ENCODE results near the gene IL3. TPM values are rescaled to one million over a fixed set of nuclear protein-coding genes. Genes with fewer than 3 reads are reported as not detected.

The IL3 gene
- total RNA-seq, 2 experiments from 2014 or later = not detected

DNA sequence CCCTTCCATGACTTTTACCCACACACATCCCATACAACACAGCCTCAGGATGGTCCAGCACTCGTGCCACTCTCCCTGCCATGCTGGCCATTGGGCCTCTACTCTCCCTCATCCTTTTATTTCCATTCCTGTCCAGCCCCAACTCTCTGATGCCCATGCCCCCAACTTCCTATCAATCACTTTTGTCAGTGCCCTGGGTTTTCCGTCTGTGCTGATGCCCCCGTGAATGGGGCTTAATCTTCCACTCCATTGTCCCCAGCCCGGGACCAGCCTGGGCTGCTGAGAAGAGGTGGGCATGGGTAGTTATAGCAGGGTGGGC, 36.4 kb upstream of the IL3 start:
- Histone ChIP-seq H2AFZ (ENCODE audit: low read length) (no peak overlapping the region), H3K36me3 (ENCODE audit: insufficient read depth, low read length) (no peaks in the 10 kb centered on the region), H4K20me1 (ENCODE audit: insufficient read depth, low read length) (no peaks in the 10 kb centered on the region), H3K79me2 (ENCODE audit: insufficient read depth, low read depth, low read length) (no peaks in the 10 kb centered on the region), H3K9me2 (ENCODE audit: insufficient read depth, low read length) (no peaks in the 10 kb centered on the region), H3K4me2 (ENCODE audit: low read length) (no peak overlapping the region), H3K4me1 (ENCODE audit: insufficient read depth, low read length, poor library complexity, severe bottlenecking) (no peaks in the 10 kb centered on the region), H3K4me3 (ENCODE audit: low read depth, low read length, poor library complexity, severe bottlenecking) (no peak overlapping the region), H3K27ac (ENCODE audit: low read depth, low read length, poor library complexity, severe bottlenecking) (no peak overlapping the region), H3K9me3 (ENCODE audit: low read length) (no peaks in the 10 kb centered on the region)
- TF ChIP-seq, protein P1, sequence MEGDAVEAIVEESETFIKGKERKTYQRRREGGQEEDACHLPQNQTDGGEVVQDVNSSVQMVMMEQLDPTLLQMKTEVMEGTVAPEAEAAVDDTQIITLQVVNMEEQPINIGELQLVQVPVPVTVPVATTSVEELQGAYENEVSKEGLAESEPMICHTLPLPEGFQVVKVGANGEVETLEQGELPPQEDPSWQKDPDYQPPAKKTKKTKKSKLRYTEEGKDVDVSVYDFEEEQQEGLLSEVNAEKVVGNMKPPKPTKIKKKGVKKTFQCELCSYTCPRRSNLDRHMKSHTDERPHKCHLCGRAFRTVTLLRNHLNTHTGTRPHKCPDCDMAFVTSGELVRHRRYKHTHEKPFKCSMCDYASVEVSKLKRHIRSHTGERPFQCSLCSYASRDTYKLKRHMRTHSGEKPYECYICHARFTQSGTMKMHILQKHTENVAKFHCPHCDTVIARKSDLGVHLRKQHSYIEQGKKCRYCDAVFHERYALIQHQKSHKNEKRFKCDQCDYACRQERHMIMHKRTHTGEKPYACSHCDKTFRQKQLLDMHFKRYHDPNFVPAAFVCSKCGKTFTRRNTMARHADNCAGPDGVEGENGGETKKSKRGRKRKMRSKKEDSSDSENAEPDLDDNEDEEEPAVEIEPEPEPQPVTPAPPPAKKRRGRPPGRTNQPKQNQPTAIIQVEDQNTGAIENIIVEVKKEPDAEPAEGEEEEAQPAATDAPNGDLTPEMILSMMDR (conservative IDR thresholded peaks at IDR 0.05; ENCODE audit: low read length) = no peak
- no peak for TF ChIP-seq EZH2phosphoT487 (IDR thresholded peaks at IDR 0.05; ENCODE audit: borderline replicate concordance, low read depth, low read length)
- ChIA-PET CTCF (ENCODE audit: unreplicated experiment) (no interaction called here), POLR2A (no interaction called here)
- intact Hi-C loops (cut with micrococcal nuclease; ENCODE audit: unreplicated experiment) = no loop called here
- DNase-seq (ENCODE audit: low spot score) = no peak
- no TSS peak for BruUV-seq (replicated peaks)

DNA sequence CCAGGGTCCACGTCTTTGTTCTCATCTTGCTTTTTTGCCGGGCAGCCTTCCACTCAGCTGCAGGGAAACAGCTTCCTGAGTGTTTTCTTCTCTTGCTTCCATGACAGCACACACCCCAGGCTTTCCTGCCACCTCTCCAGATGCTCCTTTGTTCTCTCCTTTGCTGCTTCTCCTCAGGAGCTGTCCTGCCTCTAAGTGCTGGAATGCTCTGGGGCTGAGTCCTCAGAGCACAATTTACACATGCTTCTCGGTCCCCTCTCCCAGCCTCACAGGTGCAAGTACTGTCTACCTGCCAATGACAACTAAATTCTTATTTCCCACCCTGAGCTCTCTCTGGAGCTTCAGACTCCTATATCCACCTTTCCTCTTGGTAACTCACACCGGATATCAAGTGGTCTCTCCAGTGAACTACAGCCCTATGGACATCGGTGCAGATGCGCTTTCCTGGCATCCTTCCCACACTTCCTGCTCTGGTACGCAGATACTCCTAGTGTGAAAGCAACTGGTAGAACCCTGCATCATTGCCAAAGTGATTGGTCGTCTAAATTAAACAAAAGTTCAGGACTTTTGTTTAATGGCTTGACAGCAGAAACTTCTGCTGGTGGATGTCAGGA, 35.6 kb upstream of the IL3 start:
- H4K20me1 ChIP-seq (ENCODE audit: insufficient read depth, low read length) = no peaks in the 10 kb centered on the region
- H3K9me2 ChIP-seq (ENCODE audit: insufficient read depth, low read length) = no peaks in the 10 kb centered on the region
- H3K36me3 ChIP-seq (ENCODE audit: insufficient read depth, low read length) = no peaks in the 10 kb centered on the region
- H2AFZ ChIP-seq (ENCODE audit: low read length) = no peak overlapping the region
- TF ChIP-seq, protein P1 (conservative IDR thresholded peaks at IDR 0.05; ENCODE audit: low read length) = no peak
- TF ChIP-seq EZH2phosphoT487 (IDR thresholded peaks at IDR 0.05; ENCODE audit: borderline replicate concordance, low read depth, low read length) = no peak
- no peak for DNase-seq (ENCODE audit: low spot score)
- no peak overlapping the region for H3K4me3 ChIP-seq (ENCODE audit: low read depth, low read length, poor library complexity, severe bottlenecking)
- no peak overlapping the region for H3K27ac ChIP-seq (ENCODE audit: low read depth, low read length, poor library complexity, severe bottlenecking)
- ChIA-PET CTCF (ENCODE audit: unreplicated experiment) (no interaction called here), POLR2A (no interaction called here)
- H3K4me2 ChIP-seq (ENCODE audit: low read length) = no peak overlapping the region
- no peaks in the 10 kb centered on the region for H3K9me3 ChIP-seq (ENCODE audit: low read length)
- no peaks in the 10 kb centered on the region for H3K4me1 ChIP-seq (ENCODE audit: insufficient read depth, low read length, poor library complexity, severe bottlenecking)
- intact Hi-C loops (cut with micrococcal nuclease; ENCODE audit: unreplicated experiment) = no loop called here
- H3K79me2 ChIP-seq (ENCODE audit: insufficient read depth, low read depth, low read length) = no peaks in the 10 kb centered on the region
- no TSS peak for BruUV-seq (replicated peaks)

DNA sequence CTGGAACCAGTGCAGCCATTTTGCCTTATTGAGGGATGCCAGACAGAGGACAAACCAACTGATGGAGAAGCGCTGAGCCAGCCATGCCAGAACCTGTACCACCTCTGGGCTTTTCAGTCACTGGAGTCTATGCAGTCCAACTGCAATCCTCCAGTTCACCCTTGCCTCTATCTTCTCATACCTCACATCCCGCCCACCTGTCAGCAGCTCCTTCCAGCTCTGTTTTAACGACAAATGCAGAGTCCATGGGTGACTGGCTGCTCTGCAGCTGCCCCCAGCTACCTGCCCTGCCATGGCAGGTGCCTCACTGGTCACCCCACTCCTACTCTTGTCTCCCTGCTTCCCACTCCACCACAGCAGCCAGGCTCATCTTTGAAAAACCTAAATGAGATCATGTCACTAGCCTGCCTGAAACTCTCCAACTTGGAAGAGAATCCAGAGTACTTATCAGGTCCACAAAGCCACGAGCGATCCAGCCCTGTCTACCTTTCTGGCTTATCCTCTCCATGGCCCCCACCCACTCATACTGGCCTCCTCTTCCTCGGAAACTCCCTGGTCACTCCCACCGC, 35.0 kb upstream of the IL3 start:
- no peak for TF ChIP-seq EZH2phosphoT487 (IDR thresholded peaks at IDR 0.05; ENCODE audit: borderline replicate concordance, low read depth, low read length)
- TF ChIP-seq, protein P1 (conservative IDR thresholded peaks at IDR 0.05; ENCODE audit: low read length) = no peak
- intact Hi-C loops (cut with micrococcal nuclease; ENCODE audit: unreplicated experiment) = no loop called here
- ChIA-PET CTCF (ENCODE audit: unreplicated experiment) (no interaction called here), POLR2A (no interaction called here)
- no peaks in the 10 kb centered on the region for H3K9me2 ChIP-seq (ENCODE audit: insufficient read depth, low read length)
- BruUV-seq (replicated peaks) = no TSS peak
- no peaks in the 10 kb centered on the region for H3K36me3 ChIP-seq (ENCODE audit: insufficient read depth, low read length)
- H3K4me3 ChIP-seq (ENCODE audit: low read depth, low read length, poor library complexity, severe bottlenecking) = no peak overlapping the region
- no peak for DNase-seq (ENCODE audit: low spot score)
- no peak overlapping the region for H3K27ac ChIP-seq (ENCODE audit: low read depth, low read length, poor library complexity, severe bottlenecking)
- no peaks in the 10 kb centered on the region for H3K9me3 ChIP-seq (ENCODE audit: low read length)
- H3K4me1 ChIP-seq (ENCODE audit: insufficient read depth, low read length, poor library complexity, severe bottlenecking) = no peaks in the 10 kb centered on the region
- no peak overlapping the region for H2AFZ ChIP-seq (ENCODE audit: low read length)
- H4K20me1 ChIP-seq (ENCODE audit: insufficient read depth, low read length) = no peaks in the 10 kb centered on the region
- H3K4me2 ChIP-seq (ENCODE audit: low read length) = no peak overlapping the region
- H3K79me2 ChIP-seq (ENCODE audit: insufficient read depth, low read depth, low read length) = no peaks in the 10 kb centered on the region

Data from OCI-LY7 (cell line).